Mucosa of descending colon (tissue), 3 donors: ENCODE results near the gene SORCS2. TPM values are rescaled to one million over a fixed set of nuclear protein-coding genes. Genes with fewer than 3 reads are reported as not detected.
A peak's percentile ranks its signal among the peaks of the same experiment; 100 is the strongest.

Source experiments
- ATAC-seq: fragments of 200-7000 bp; cut with Tn5 transposase; one replicate; pipeline ENCODE4 v1.9.1; 2020; ENCODE audit warnings: mild to moderate bottlenecking, moderate library complexity
- DNase-seq, 3 donors: peaks; one replicate each; pipeline ENCODE4 v3.0.0-alpha.2; 2020
- H3K36me3 ChIP-seq: fragments of 200-600 bp; one replicate; pipeline ENCODE4 v1.8.0; 2021; ENCODE audit warnings: low read depth, mild to moderate bottlenecking
- H3K4me1 ChIP-seq: fragments of 200-600 bp; one replicate; pipeline ENCODE4 v1.8.0; 2021; ENCODE audit warnings: low read depth, mild to moderate bottlenecking
- H3K4me3 ChIP-seq: fragments of 200-600 bp; one replicate; pipeline ENCODE4 v1.8.0; 2021; ENCODE audit warnings: mild to moderate bottlenecking
- H3K9me3 ChIP-seq: fragments of 200-600 bp; one replicate; pipeline ENCODE4 v1.8.0; 2021; ENCODE audit warnings: mild to moderate bottlenecking
- intact Hi-C, 2 donors: fragments of 100-400 bp; cut with DNase I in 1 of 2; cut with micrococcal nuclease in 1 of 2; formaldehyde crosslinking; loops; one replicate each; pipeline versions ENCODE4 v1.11.0 to v1.11.1; 2022; cut with DNase I, micrococcal nuclease
- total RNA-seq, 3 donors: library from RNA; stranded (reverse); fragmentation: NEBNext Ultra II Directional in 2 of 3; extraction: Animal tissue kit (Norgen Biotek cat#: 25700) in 2 of 3; gene quantifications; one replicate each; pipeline versions ENCODE4 v1.2.1 to v1.2.4, GENCODE V29; 2021 to 2023
- TF ChIP-seq, protein P1 (sequence below): fragments of 200-600 bp; IDR thresholded peaks from one replicate; pipeline ENCODE4 v1.8.0; 2022; ENCODE audit warnings: antibody characterized with exemption, mild to moderate bottlenecking
- donor health status: DM: no; HTN: no; CAD: no; lungs with moderate emphysema.
- donor health status: DM: no; HTN: no; CAD: no.
- donor health status: DM: no; HTN: yes; CAD: no.

Gene SORCS2
- total RNA-seq, 3 donors from 2014 or later: 0.20 to 3.1 (median 1.5) TPM

DNA sequence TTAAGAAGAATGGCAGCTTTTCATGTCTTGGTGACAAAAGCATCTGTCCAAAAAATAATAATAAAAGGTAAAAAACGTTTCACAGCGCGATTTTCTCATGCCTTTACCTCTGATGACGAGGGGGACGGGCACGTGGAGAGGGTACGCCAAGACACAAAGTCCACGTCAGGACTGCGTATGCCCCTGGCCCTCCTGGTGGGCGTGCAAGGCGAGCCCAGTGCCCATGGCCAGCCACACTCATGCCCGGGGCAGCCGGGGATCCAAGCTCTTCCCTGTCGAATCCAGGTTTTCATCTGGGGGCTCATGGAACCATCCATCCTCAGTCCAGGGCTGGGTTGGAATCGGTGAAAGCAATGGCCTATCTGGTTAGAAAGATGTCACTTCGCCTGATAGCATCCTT, 570.8 kb downstream of the SORCS2 start:
- TF ChIP-seq, protein P1, sequence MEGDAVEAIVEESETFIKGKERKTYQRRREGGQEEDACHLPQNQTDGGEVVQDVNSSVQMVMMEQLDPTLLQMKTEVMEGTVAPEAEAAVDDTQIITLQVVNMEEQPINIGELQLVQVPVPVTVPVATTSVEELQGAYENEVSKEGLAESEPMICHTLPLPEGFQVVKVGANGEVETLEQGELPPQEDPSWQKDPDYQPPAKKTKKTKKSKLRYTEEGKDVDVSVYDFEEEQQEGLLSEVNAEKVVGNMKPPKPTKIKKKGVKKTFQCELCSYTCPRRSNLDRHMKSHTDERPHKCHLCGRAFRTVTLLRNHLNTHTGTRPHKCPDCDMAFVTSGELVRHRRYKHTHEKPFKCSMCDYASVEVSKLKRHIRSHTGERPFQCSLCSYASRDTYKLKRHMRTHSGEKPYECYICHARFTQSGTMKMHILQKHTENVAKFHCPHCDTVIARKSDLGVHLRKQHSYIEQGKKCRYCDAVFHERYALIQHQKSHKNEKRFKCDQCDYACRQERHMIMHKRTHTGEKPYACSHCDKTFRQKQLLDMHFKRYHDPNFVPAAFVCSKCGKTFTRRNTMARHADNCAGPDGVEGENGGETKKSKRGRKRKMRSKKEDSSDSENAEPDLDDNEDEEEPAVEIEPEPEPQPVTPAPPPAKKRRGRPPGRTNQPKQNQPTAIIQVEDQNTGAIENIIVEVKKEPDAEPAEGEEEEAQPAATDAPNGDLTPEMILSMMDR: no peak
- intact Hi-C loops: no loop called here
- ATAC-seq (no peak), DNase-seq (peak in 1 of 3 donors; percentile 43)
- Histone ChIP-seq H3K4me1 (no peaks in the 10 kb centered on the region), H3K9me3 (no peaks in the 10 kb centered on the region), H3K4me3 (no peak overlapping the region), H3K36me3 (no peaks in the 10 kb centered on the region)

DNA sequence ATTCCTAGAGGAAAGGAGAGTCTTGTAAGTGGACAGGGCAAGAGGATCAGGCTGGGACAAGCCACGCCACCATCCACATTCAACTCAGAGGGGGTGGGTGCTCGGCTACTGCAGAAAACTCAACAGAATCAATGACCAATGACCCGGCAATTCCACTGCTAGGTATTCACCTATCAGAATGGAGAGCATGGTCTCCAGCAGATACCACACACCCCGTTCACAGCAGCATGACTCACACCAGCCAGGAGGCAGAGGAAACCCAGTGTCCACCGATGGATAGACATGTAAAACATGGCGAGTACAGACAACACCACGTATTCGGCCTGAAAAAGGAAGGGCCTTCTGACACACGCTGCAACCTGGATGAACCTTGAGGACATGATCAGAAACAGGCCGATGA, 571.5 kb downstream of the SORCS2 start:
- H3K4me1 ChIP-seq: no peaks in the 10 kb centered on the region
- no peak overlapping the region for H3K4me3 ChIP-seq
- H3K36me3 ChIP-seq: no peaks in the 10 kb centered on the region
- DNase-seq: no peak
- TF ChIP-seq, protein P1: no peak
- no peak for ATAC-seq
- no peaks in the 10 kb centered on the region for H3K9me3 ChIP-seq
- intact Hi-C loops: no loop called here

- Histone ChIP-seq H3K9me3 (no peaks in the 10 kb centered on the region), H3K4me1 (no peaks in the 10 kb centered on the region), H3K36me3 (no peaks in the 10 kb centered on the region), H3K4me3 (no peak overlapping the region)
- ATAC-seq (no peak), DNase-seq (peak in 1 of 3 donors; percentile 18)
- TF ChIP-seq, protein P1: no peak
- intact Hi-C loops: no loop called here
Observed at GRCh38 chr4:7764466-7764865, 572.1 kb downstream of the SORCS2 start.

DNA sequence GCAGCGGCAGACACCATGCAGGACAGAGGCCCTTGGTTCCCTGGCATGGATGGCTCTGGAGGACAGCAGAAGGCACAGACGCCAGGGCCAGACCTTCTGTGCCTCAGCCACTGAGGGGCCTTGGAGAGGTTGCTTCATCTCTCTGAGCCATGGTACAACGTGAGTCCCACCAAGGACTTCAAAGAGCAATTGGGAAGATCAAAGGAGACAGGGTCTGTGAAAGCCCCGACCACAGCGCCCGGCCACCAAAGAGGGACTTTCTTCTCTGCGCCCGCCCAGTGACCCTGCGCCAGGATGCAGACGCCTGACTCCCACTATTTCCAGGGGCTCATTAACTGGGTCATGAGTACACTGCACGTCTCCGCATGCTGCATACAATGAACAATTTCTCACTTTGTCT, 573.3 kb downstream of the SORCS2 start:
- Histone ChIP-seq H3K4me3 (no peak overlapping the region), H3K9me3 (no peaks in the 10 kb centered on the region), H3K36me3 (no peaks in the 10 kb centered on the region), H3K4me1 (peaks cover 2% of the 10 kb centered on the region)
- ATAC-seq (no peak), DNase-seq (peak in 1 of 3 donors; percentile 34)
- TF ChIP-seq, protein P1: no peak
- intact Hi-C loops: no loop called here

DNA sequence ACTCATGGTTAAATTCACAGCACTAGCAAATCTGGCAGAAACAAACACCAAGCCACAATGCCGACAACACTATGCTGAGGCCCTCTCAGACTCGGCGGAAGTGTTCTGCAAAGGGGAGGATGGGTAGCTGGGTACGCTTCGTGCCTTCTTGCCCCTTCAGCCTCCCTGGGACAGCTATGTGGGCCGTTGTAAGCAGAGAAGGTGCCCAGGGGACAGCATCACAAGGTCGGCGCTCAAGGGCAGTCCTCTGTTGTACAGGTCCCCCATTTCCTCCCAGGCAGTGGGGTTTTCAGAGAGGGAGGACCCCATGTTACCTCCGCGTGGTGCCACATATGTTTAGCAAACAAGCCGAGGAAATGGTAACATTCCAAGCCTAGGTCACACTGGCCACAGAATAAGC, 573.7 kb downstream of the SORCS2 start:
- TF ChIP-seq, protein P1: no peak
- H3K36me3 ChIP-seq: no peaks in the 10 kb centered on the region
- intact Hi-C loops: no loop called here
- peak in 1 of 3 donors; percentile 32 for DNase-seq
- peaks cover 2% of the 10 kb centered on the region for H3K4me1 ChIP-seq
- no peaks in the 10 kb centered on the region for H3K9me3 ChIP-seq
- ATAC-seq: no peak
- no peak overlapping the region for H3K4me3 ChIP-seq
